Upper lobe of right lung (tissue), 1 donor: ENCODE results near the gene PPP2R2C. TPM values are rescaled to one million over a fixed set of nuclear protein-coding genes. Genes with fewer than 3 reads are reported as not detected.
A peak's percentile ranks its signal among the peaks of the same experiment; 100 is the strongest.

Experiments used
- ATAC-seq: fragments of 200-7000 bp; cut with Tn5 transposase; one replicate; pipeline ENCODE4 v1.9.1; 2020; ENCODE audit warnings: mild to moderate bottlenecking, moderate library complexity
- DNase-seq: peaks from one replicate; pipeline ENCODE4 v3.0.0-alpha.2; 2020
- H3K27ac ChIP-seq: fragments of 200-600 bp; one replicate; pipeline ENCODE4 v1.8.0; 2022
- H3K27me3 ChIP-seq: fragments of 200-600 bp; one replicate; pipeline ENCODE4 v1.8.0; 2022; ENCODE audit warnings: mild to moderate bottlenecking
- H3K36me3 ChIP-seq: fragments of 200-600 bp; one replicate; pipeline ENCODE4 v1.8.0; 2022
- H3K4me1 ChIP-seq: fragments of 200-600 bp; one replicate; pipeline ENCODE4 v1.8.0; 2022
- H3K4me3 ChIP-seq: fragments of 200-600 bp; one replicate; pipeline ENCODE4 v1.8.0; 2022; ENCODE audit warnings: mild to moderate bottlenecking
- H3K9me3 ChIP-seq: fragments of 200-600 bp; one replicate; pipeline ENCODE4 v1.8.0; 2022
- CTCF ChIP-seq: fragments of 200-600 bp; IDR thresholded peaks from one replicate; pipeline ENCODE4 v1.8.0; 2022; ENCODE audit warnings: antibody characterized with exemption
- intact Hi-C: fragments of 100-400 bp; cut with DNase I; formaldehyde crosslinking; loops from one replicate; pipeline ENCODE4 v1.11.0; 2022
- total RNA-seq: library from RNA; stranded (reverse); fragmentation: NEBNext Ultra II Directional; extraction: Animal tissue kit (Norgen Biotek cat#: 25700); gene quantifications from one replicate; pipeline ENCODE4 v1.2.1, GENCODE V29; 2021
- donor health status: DM: no; HTN: yes; CAD: no; lungs with severe emphysema.

PPP2R2C gene
- total RNA-seq, 1 donor from 2014 or later: 0.09 TPM

GRCh38 chr4:6337331-6337935 is 135.0 kb downstream of the PPP2R2C start:
- no peak for TF ChIP-seq CTCF
- Histone ChIP-seq H3K9me3 (no peaks in the 10 kb centered on the region), H3K4me3 (no peak overlapping the region), H3K27ac (no peak overlapping the region), H3K27me3 (peaks cover 47% of the 10 kb centered on the region), H3K36me3 (no peaks in the 10 kb centered on the region), H3K4me1 (no peaks in the 10 kb centered on the region)
- DNase-seq (no peak), ATAC-seq (no peak)
- intact Hi-C loops: no loop called here

GRCh38 chr4:6336166-6336565 is 136.2 kb downstream of the PPP2R2C start:
- no peak for ATAC-seq
- no peak for TF ChIP-seq CTCF
- H3K4me3 ChIP-seq: no peak overlapping the region
- H3K36me3 ChIP-seq: no peaks in the 10 kb centered on the region
- no peaks in the 10 kb centered on the region for H3K4me1 ChIP-seq
- peaks cover 47% of the 10 kb centered on the region for H3K27me3 ChIP-seq
- intact Hi-C loops: no loop called here
- H3K27ac ChIP-seq: no peak overlapping the region
- DNase-seq: no peak
- no peaks in the 10 kb centered on the region for H3K9me3 ChIP-seq

- peaks cover 38% of the 10 kb centered on the region for H3K27me3 ChIP-seq
- H3K36me3 ChIP-seq: no peaks in the 10 kb centered on the region
- no peak for ATAC-seq
- intact Hi-C loops: no loop called here
- no peak for TF ChIP-seq CTCF
- DNase-seq: no peak
- H3K4me3 ChIP-seq: no peak overlapping the region
- H3K27ac ChIP-seq: no peak overlapping the region
- no peaks in the 10 kb centered on the region for H3K4me1 ChIP-seq
- H3K9me3 ChIP-seq: no peaks in the 10 kb centered on the region
Observed at GRCh38 chr4:6335040-6335590, 137.3 kb downstream of the PPP2R2C start.

GRCh38 chr4:6334203-6334887 is 138.1 kb downstream of the PPP2R2C start:
- no peak for TF ChIP-seq CTCF
- Histone ChIP-seq H3K36me3 (no peaks in the 10 kb centered on the region), H3K27me3 (peaks cover 30% of the 10 kb centered on the region), H3K27ac (no peak overlapping the region), H3K9me3 (no peaks in the 10 kb centered on the region), H3K4me1 (no peaks in the 10 kb centered on the region), H3K4me3 (no peak overlapping the region)
- no peak for ATAC-seq
- intact Hi-C loops: no loop called here
- DNase-seq: no peak

GRCh38 chr4:6333301-6334202 is 138.9 kb downstream of the PPP2R2C start:
- DNase-seq: no peak
- peak; percentile 44 for TF ChIP-seq CTCF
- ATAC-seq: no peak
- H3K27me3 ChIP-seq: peaks cover 24% of the 10 kb centered on the region
- no peaks in the 10 kb centered on the region for H3K36me3 ChIP-seq
- no peaks in the 10 kb centered on the region for H3K9me3 ChIP-seq
- H3K4me1 ChIP-seq: no peaks in the 10 kb centered on the region
- H3K27ac ChIP-seq: no peak overlapping the region
- no peak overlapping the region for H3K4me3 ChIP-seq
- intact Hi-C loops: no loop called here
